HG03097 (cell line): ENCODE measurements around the gene CCDC157.

Source experiments
- ATAC-seq: cut with Tn5 transposase; IDR thresholded peaks from one replicate; pipeline ENCODE4 v1.9.1; 2021; ENCODE audit not compliant: unreplicated experiment, low FRiP score

The CCDC157 gene

GRCh38 chr22:30356449-30357235, at the start of gene CCDC157, which contains the start of gene SF3A1:
Gene CCDC157 (plus strand): TSS chr22:30357007. CDS start chr22:30366001, 8,994 bp downstream.
Gene SF3A1 (minus strand): TSS chr22:30356894. CDS start chr22:30356792, 102 bp downstream.
- ATAC-seq: peak; percentile 96

GRCh38 chr22:30307041-30307574, 49.7 kb upstream of the CCDC157 start:
- ATAC-seq: no peak

GRCh38 chr22:30308093-30308492, 48.7 kb upstream of the CCDC157 start:
- ATAC-seq: no peak

- no peak for ATAC-seq
These were observed 48.1 kb upstream of the CCDC157 start for GRCh38 chr22:30308518-30309230.

- ATAC-seq: no peak
These were observed 46.7 kb upstream of the CCDC157 start for GRCh38 chr22:30309951-30310741.

GRCh38 chr22:30310881-30311771, 45.7 kb upstream of the CCDC157 start:
- no peak for ATAC-seq

GRCh38 chr22:30312053-30312452, 44.8 kb upstream of the CCDC157 start:
- ATAC-seq: no peak

- ATAC-seq: no peak
These were observed 43.1 kb upstream of the CCDC157 start for GRCh38 chr22:30313527-30314363.

GRCh38 chr22:30314915-30315314, 41.9 kb upstream of the CCDC157 start:
- ATAC-seq: no peak

GRCh38 chr22:30315962-30316576, 40.7 kb upstream of the CCDC157 start:
- no peak for ATAC-seq

GRCh38 chr22:30317778-30318177, 39.0 kb upstream of the CCDC157 start:
- ATAC-seq: no peak

GRCh38 chr22:30318799-30319419, 37.9 kb upstream of the CCDC157 start:
- ATAC-seq: no peak

- no peak for ATAC-seq
These were observed 36.7 kb upstream of the CCDC157 start for GRCh38 chr22:30320021-30320556.

- no peak for ATAC-seq
These were observed 35.3 kb upstream of the CCDC157 start for GRCh38 chr22:30321461-30321860.

- no peak for ATAC-seq
These were observed 33.6 kb upstream of the CCDC157 start for GRCh38 chr22:30323246-30323645.

- ATAC-seq: no peak
These were observed 32.6 kb upstream of the CCDC157 start for GRCh38 chr22:30324014-30324730.

GRCh38 chr22:30325065-30325720, 31.6 kb upstream of the CCDC157 start:
- ATAC-seq: no peak
